ENCODE measurements around the gene DNMT3B. TPM values are rescaled to one million over a fixed set of nuclear protein-coding genes. Genes with fewer than 3 reads are reported as not detected.
"Not testable (repeated sequence)": the region's sequence is repeated elsewhere in the genome, so short reads cannot be mapped to it uniquely, and the experiment has no call there.

DNMT3B gene
- total RNA-seq: 2.5 TPM

- DNase-seq: peak; percentile 44
Observed at GRCh38 chr20:32761831-32762753, at the start of gene DNMT3B. TSS of gene DNMT3B (plus strand) at chr20:32762385. CDS start at chr20:32780324, 17,939 bp downstream.

DNA sequence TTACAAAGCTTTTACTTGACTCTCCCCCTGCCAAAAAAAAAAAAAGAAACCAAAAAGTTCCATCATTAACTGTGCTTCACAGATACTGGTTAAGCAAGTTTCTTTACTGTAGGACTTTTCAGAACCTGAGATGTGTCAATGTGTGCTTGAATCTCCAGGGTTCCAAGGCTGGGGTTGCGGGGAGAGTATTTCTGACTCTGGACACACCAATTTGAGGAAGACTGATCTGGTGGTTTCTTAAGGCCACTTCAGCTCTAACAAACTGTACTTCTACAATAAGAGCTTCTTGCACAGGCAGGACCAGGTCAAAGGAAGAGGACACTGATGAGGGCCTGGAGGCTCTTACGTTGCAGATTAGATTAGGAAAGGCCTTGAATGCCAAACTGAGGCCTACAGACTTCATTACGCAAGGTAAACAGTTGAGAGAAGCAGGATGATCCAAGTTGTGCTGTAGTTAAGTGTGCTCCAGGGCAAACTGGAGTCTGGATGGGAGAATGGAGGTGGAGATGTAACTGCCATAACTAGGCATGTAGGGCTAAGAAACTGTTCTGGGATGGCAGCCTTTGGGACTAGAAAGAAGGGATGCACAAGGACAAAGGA is 43.3 kb upstream of the DNMT3B start:
- DNase-seq: no peak

- DNase-seq: no peak
Observed at GRCh38 chr20:32727683-32728082, 34.5 kb upstream of the DNMT3B start.

DNA sequence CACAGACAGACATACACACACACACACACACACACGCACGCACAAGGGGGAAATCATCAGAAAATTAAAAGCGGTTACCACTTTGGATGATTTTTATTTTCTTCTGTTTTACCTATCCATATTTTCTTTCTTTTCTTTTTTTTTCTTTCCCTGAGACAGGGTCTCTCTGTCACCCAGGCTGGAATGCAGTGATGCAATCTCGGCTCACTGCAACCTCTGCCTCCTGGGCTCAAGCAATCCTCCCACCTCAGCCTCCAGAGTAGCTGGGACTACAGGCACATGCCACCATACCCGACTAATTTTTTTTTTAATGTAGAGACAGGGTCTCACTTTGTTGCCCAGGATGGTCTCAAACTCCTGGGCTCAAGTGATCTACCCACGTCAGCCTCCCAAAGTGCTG is 33.8 kb upstream of the DNMT3B start:
- not testable (repeated sequence) for DNase-seq

DNA sequence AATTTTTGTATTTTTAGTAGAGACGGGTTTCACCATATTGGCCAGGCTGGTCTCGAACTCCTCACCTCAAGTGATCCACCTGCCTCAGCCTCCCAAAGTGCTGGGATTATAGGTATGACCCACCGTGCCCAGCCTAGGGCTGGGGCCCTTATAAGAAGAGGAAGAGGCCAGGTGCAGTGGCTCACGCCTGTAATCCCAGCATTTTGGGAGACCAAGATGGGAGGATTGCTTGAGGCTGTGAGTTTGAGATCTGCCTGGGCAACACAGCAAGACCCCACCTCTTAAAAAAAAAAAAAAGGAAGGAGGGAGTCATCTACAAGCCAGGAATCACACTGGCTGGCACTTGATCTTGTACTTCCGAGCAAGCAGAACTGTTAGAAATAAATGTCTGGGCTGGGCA is 32.9 kb upstream of the DNMT3B start:
- not testable (repeated sequence) for DNase-seq

GRCh38 chr20:32731882-32732266 is 30.3 kb upstream of the DNMT3B start:
- DNase-seq: no peak

- no peak for DNase-seq
Observed at GRCh38 chr20:32737371-32738223, 24.6 kb upstream of the DNMT3B start.

- no peak for DNase-seq
Observed at GRCh38 chr20:32741151-32741550, 21.0 kb upstream of the DNMT3B start.

DNA sequence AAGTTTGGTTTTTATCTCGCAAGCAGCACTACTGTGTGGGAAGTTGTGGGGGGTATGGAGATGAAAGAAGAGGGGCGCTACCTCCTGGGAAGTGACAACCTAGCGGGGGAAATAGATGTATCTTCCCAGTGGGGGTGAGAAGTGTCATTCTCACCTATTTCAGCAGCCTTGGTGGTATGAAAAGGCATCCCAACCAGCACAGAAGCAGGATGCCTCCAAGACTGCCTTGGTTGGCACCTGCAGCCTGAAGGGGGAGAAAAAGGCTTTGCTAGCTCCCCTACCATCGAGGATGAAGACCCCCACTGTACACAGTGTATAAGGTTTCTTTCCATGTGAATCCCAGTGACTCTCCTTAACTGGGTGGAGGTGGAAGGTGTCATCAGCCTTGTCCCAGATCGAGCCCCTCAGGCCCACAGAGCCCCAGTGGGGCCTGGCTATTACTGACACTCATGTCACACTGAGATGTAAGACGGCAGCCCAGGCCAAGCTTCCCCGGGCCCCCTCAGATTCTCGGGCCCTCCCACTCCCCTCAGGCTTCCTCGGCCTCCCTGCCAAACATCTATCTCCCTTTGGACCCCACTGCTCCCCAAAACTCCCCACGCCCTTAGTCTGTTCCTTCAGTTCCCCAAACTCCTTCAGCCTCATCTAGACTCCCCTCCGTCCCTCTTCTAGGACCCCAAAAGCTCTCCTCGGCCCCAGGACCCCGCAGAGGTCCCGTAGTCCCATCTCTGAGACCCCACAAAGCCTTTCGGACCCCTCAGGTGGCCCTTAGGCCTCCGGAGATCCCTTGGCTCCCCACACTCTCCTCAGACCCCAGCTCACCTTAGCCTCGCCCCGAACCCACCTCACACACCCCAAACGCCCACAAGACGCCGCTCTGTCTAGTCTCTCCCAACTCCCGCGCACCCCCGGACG is 19.6 kb upstream of the DNMT3B start:
- no peak for DNase-seq

- no peak for DNase-seq
Observed at GRCh38 chr20:32743237-32744112, 18.7 kb upstream of the DNMT3B start, which contains the start of gene COMMD7. TSS of gene COMMD7 (minus strand) at chr20:32743467. CDS start at chr20:32743391, 76 bp downstream.

GRCh38 chr20:32749914-32750637 is 12.1 kb upstream of the DNMT3B start:
- no peak for DNase-seq

DNA sequence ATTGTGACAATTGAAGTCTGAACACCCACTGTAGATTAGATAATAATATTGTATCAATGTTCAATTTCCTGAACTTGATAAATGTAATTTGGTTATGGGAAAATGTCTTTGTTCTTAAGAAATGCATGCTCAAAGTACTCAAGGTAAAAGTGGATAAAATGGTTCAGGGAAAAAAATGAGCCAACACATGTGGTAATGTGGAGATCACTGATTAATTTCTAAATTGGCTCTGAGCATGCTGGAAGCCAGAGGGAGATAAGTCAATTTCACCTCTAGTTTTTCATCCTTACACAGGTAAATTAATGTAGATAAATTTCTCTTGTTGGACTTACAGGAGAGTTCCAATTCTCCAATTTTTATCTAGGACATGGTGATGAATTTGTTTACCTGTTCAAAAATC is 10.9 kb upstream of the DNMT3B start:
- no peak for DNase-seq

GRCh38 chr20:32751702-32752457 is 10.3 kb upstream of the DNMT3B start:
- DNase-seq: no peak

DNA sequence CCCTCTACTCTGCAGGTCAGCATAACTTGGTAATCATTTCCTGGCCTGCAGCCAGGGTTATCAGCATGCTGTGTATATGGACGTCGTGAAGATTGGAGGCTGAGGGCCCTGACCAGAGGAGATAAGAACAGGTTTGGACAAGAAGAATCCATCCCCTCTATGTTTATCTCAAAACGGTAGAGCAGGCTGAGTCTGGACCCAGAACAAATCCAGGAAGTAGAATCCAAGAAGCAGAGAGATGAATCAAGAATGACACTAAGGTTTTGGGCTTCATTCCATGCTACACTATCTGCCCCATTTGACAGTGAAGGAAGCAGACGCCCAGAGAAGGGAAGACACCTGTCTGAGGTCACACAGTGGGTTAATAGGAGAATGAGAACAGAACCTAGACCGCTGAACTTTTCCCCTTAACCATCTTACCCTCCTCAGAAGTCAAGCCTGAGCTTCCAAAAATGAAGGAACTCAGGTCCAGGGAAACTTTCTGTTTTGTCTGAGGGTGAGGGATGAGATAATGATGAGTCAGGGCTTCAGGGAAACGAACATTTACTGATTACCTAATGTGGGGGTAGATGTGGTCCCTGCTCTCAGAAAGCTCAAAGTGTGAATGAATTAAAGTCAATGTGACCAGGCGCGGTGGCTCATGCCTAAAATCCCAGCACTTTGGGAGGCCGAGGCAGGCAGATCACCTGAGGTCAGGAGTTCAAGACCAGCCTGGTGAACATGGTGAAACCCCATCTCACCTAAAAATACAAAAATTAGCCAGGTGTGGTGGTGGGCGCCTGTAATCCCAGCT is 9.5 kb upstream of the DNMT3B start:
- no peak for DNase-seq

GRCh38 chr20:32753731-32754130 is 8.5 kb upstream of the DNMT3B start:
- DNase-seq: no peak

GRCh38 chr20:32756156-32756555 is 6.0 kb upstream of the DNMT3B start:
- no peak for DNase-seq

DNA sequence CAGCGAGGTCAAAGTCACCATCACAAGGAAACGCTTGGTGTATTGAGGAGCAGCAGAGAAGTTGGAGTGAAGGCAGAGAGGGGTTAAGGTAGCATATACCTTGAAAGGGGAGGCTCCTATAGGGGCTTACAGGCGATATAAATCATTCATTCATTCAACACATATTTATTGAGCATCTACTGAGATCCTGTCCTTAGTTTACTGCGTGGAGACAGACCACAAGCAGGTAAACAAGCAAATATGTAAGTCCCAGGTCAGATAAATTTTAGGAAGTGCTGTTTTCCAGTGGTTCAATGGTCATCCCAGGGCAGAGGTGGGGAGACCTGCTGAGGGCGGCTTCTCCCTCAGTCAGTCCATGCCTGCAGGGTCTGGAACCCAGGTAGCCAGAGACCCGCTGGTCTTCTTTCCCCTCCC is 761 bp upstream of the DNMT3B start:
- DNase-seq: no peak

GRCh38 chr20:32762754-32763201 is 593 bp downstream of the DNMT3B start:
- DNase-seq: no peak

Data from skin of body (tissue), 2 donors.